T-helper 17 cell (primary cell): ENCODE data around the gene ARID4B. TPM values are rescaled to one million over a fixed set of nuclear protein-coding genes. Genes with fewer than 3 reads are reported as not detected.
"Not testable (repeated sequence)": the region's sequence is repeated elsewhere in the genome, so short reads cannot be mapped to it uniquely, and the experiment has no call there.

Experiments
- ATAC-seq: fragments of 150-1000 bp; cut with Tn5 transposase; 2 replicates; pipeline ENCODE4 v1.10.0; 2021; ENCODE audit warnings: mild to moderate bottlenecking, moderate library complexity
- DNase-seq, 3 donors: peaks; one replicate each; pipeline versions ENCODE4 v3.0.0 to v3.0.0-alpha.2; 2020 to 2021
- H3K9me3 ChIP-seq: one replicate; pipeline ENCODE4 v1.7.0; 2013; ENCODE audit warnings: low read length, mild to moderate bottlenecking; ENCODE audit not compliant: control insufficient read depth, poor library complexity, severe bottlenecking
- H3K27ac Mint-ChIP-seq: one replicate; pipeline ENCODE4 v1.8.0; 2022; ENCODE audit warnings: mild to moderate bottlenecking, moderate library complexity, mixed read lengths
- H3K27me3 Mint-ChIP-seq: one replicate; pipeline ENCODE4 v1.8.0; 2022; ENCODE audit warnings: mixed read lengths
- H3K36me3 Mint-ChIP-seq: one replicate; pipeline ENCODE4 v1.8.0; 2022; ENCODE audit warnings: low read depth, mixed read lengths
- H3K4me1 Mint-ChIP-seq: one replicate; pipeline ENCODE4 v1.8.0; 2022; ENCODE audit warnings: mild to moderate bottlenecking, mixed read lengths
- H3K4me3 Mint-ChIP-seq: one replicate; pipeline ENCODE4 v1.8.0; 2022; ENCODE audit warnings: mild to moderate bottlenecking, moderate library complexity, mixed read lengths
- total RNA-seq, 4 donors: library from RNA in 2 of 4; stranded (reverse) in 2 of 4; gene quantifications; one replicate each; pipeline ENCODE4 v1.2.3 and lab custom pipeline; 2022 to 2026

The ARID4B gene
- total RNA-seq, 2 donors from 2014 or later = 163 to 182 TPM

DNA sequence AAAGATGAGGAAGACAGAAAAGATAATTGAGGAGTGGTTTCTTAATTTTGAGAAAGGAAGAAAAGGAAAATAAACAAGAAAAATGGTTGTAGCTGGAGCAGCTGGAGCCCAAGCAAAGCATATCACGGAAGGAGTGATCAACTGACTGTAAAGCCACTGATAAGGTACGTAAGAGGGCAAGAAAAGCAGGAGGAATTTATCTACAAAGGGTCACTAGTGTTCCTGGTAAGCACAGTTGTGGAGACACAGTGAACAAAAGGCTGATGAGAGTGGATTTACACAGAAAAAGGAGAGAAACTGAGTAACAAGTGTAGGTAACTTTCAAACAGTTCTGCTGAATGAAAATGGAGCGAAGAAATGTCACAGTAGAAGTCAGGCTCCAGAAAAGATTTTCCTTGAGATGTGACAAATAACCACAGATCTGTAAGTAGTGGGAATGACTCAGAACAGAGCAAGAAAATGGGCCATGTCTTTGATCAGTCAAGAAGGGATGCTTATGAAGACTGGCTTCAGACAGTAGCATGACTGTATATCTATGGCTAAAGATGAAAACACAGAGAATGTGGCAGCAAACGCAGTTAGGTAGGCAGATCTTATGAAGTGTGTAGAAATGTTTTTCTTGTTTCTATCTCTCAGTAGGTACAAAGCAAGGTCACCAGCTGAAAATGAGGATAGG lies 121.3 kb downstream of the ARID4B start:
- peak; percentile 75 for ATAC-seq
- Mint-ChIP-seq H3K27ac (peak overlapping the region; percentile 97), H3K4me3 (peak overlapping the region; percentile 83)

DNA sequence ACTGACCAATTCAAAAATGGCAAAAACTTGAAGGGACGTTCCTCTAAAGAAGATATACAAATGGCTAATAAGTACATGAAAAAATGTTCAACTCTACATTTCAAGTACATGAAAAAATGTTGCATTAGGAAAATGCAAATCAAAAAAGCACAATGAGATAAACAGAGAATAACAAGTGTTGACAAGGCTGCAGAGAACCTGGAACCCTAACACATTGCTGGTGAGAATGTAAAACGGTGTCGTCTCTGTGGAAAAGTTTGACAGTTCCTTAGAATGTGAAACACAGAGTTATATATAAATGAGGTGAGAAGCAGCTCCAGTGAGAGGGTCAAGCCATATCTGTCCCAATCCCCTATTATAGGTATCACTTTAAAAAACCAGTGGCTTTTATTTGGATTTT lies 122.3 kb downstream of the ARID4B start:
- Mint-ChIP-seq H3K27me3 (no peaks in the 10 kb centered on the region), H3K4me1 (peaks cover 26% of the 10 kb centered on the region), H3K4me3 (peak overlapping the region; percentile 31), H3K36me3 (peaks cover 6% of the 10 kb centered on the region), H3K27ac (peak overlapping the region; percentile 97)
- ATAC-seq = no peak
- no peak for DNase-seq
- no peaks in the 10 kb centered on the region for H3K9me3 ChIP-seq

More for the DNA sequence above, 121.3 kb downstream of the ARID4B start:
- no peaks in the 10 kb centered on the region for H3K27me3 Mint-ChIP-seq
- H3K4me1 Mint-ChIP-seq = peaks cover 28% of the 10 kb centered on the region
- peaks cover 6% of the 10 kb centered on the region for H3K36me3 Mint-ChIP-seq
- H3K9me3 ChIP-seq = no peaks in the 10 kb centered on the region
- DNase-seq = no peak

DNA sequence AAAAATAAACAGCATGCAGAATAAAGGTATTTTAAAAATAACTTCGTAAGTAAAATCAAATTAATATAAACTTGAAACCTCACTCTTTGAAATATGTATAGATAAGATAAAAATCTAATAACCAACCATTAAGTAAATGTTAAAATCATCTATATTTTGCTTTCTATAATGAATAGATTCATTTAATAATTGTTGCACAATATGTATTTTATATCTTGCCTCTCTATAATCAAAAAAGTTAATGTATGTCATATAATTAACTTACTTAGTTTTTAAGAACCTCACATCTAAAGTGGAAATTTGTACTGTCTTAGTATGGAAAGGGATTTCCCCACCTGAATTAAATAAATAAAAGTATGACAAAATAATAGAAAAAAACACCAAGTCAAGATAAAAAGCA lies 124.6 kb downstream of the ARID4B start:
- DNase-seq (no peak), ATAC-seq (no peak)
- H3K9me3 ChIP-seq = no peaks in the 10 kb centered on the region
- H3K27ac Mint-ChIP-seq = no peak overlapping the region
- H3K4me3 Mint-ChIP-seq = no peak overlapping the region
- H3K27me3 Mint-ChIP-seq = no peaks in the 10 kb centered on the region
- peaks cover 31% of the 10 kb centered on the region for H3K4me1 Mint-ChIP-seq
- H3K36me3 Mint-ChIP-seq = peaks cover 10% of the 10 kb centered on the region

DNA sequence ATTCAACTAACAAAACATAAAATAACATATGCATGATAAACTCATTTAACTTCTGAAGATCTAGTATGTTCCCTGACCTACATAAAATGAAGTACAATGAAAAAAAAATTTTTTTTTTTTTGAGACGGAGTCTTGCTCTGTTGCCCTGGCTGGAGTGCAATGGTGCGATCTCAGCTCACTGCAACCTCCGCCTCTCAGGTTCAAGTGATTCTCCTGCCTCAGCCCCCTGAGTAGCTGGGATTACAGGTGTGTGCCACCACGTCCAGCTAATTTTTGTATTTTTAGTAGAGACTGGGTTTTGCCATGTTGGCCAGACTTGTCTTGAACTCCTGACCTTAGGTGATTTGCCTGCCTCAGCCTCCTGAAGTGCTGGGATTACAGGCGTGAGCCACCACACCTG lies 125.5 kb downstream of the ARID4B start:
- ATAC-seq, H3K4me3 Mint-ChIP-seq, H3K27me3 Mint-ChIP-seq, DNase-seq, H3K27ac Mint-ChIP-seq, H3K9me3 ChIP-seq: not testable (repeated sequence)
- Mint-ChIP-seq H3K36me3 (peaks cover 10% of the 10 kb centered on the region), H3K4me1 (peaks cover 29% of the 10 kb centered on the region)

DNA sequence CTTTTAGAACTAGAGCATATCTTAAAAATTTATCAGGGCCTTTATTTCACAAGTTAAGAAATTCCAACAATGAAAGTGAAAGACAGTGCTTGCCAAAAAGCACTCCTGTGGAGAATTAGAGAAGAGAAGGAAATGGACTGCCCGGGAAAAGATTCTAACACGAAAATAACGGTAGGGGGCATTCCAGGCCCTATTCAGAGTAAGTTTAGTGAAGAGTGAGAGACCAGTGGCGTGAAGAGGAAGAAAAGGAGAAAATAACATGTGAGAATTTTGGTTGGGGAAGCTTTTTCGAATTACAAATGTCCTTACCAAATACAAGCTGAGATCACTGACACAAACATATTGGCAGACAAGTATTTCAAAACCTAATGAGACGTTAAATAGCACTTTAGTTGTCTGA lies 128.5 kb downstream of the ARID4B start:
- peak overlapping the region; percentile 29 for H3K27ac Mint-ChIP-seq
- DNase-seq = no peak
- H3K9me3 ChIP-seq = no peaks in the 10 kb centered on the region
- H3K4me1 Mint-ChIP-seq = peaks cover 6% of the 10 kb centered on the region
- no peak for ATAC-seq
- H3K4me3 Mint-ChIP-seq = peak overlapping the region; percentile 57
- no peaks in the 10 kb centered on the region for H3K27me3 Mint-ChIP-seq
- peaks cover 4% of the 10 kb centered on the region for H3K36me3 Mint-ChIP-seq

DNA sequence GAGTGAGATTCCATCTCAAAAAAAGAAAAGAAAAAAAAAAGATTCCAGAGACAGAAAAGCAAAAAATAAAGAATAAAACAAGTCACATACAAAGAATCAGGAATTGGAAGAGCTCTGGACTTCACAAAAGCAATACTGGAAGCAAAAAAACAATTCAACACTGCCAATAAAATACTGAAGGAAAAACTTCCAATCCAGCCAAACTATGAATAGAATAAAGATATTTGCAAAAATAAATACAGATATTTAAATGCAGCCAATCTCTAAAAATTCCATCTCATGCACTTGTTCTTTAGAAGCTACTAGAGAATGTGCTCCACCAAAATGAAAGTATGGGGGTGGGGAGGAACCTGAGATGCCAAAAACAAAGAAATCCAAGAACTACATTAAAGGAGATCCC lies 137.5 kb downstream of the ARID4B start:
- peaks cover 10% of the 10 kb centered on the region for H3K4me1 Mint-ChIP-seq
- no peak overlapping the region for H3K4me3 Mint-ChIP-seq
- H3K9me3 ChIP-seq = no peaks in the 10 kb centered on the region
- H3K27me3 Mint-ChIP-seq = no peaks in the 10 kb centered on the region
- ATAC-seq (no peak), DNase-seq (no peak)
- no peaks in the 10 kb centered on the region for H3K36me3 Mint-ChIP-seq
- H3K27ac Mint-ChIP-seq = peak overlapping the region; percentile 85

DNA sequence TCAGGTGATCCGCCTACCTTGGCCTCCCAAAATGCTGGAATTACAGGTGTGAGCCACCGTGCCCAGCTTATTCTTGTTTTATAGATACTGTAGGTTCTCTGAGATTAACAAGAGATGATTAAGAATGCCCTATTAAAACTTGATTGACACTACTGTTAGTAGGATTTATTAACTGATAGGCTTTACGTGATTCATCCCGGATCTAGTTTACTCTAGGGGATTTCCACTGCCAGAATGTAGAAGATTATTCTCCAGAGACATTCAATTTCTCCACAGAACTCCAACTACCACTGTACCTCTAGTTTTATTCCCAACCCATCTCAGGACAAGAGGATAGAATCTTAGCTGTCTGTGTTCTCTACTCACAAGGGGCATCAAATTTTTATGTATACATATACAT lies 140.7 kb downstream of the ARID4B start:
- no peak for ATAC-seq
- H3K36me3 Mint-ChIP-seq = peaks cover 3% of the 10 kb centered on the region
- H3K4me1 Mint-ChIP-seq = peaks cover 19% of the 10 kb centered on the region
- H3K27me3 Mint-ChIP-seq = no peaks in the 10 kb centered on the region
- no peak overlapping the region for H3K4me3 Mint-ChIP-seq
- no peaks in the 10 kb centered on the region for H3K9me3 ChIP-seq
- H3K27ac Mint-ChIP-seq = peak overlapping the region; percentile 88
- no peak for DNase-seq

DNA sequence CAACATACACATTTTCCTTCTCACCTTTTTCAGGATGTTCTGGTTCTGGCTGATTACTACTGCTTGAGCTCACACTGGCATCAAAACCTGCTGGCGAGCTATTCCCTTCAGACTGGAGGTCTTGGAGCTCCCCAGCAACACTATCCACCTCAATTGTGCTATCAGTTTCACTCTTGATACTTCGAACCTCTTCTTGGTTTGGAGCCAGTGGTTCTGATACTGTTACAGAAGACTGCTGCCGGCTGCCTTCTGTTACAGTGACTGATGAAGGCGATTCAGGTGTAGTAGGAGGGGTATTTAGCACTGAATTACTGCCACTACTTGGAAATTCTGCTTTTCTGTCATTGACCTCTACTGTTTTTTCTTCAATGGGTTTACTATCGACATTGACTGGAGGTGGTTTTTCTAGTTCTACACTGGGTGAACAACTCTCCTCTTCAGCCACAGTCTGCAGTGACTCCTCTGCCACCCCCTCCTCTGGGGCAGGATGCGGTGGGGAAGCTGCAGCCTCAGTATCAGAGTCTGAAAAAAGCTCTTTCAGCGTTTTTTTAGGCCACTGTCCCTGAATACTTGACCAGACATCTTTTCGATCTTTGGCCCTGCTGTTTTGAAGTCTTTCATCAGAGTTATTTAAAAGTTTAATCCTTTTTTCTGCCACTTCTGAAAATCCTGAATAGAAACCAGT lies 146.3 kb downstream of the ARID4B start:
- no peaks in the 10 kb centered on the region for H3K9me3 ChIP-seq
- H3K27ac Mint-ChIP-seq = no peak overlapping the region
- H3K36me3 Mint-ChIP-seq = peaks cover 6% of the 10 kb centered on the region
- peaks cover 16% of the 10 kb centered on the region for H3K4me1 Mint-ChIP-seq
- ATAC-seq (peak; percentile 59), DNase-seq (no peak)
- H3K27me3 Mint-ChIP-seq = no peaks in the 10 kb centered on the region
- H3K4me3 Mint-ChIP-seq = no peak overlapping the region

DNA sequence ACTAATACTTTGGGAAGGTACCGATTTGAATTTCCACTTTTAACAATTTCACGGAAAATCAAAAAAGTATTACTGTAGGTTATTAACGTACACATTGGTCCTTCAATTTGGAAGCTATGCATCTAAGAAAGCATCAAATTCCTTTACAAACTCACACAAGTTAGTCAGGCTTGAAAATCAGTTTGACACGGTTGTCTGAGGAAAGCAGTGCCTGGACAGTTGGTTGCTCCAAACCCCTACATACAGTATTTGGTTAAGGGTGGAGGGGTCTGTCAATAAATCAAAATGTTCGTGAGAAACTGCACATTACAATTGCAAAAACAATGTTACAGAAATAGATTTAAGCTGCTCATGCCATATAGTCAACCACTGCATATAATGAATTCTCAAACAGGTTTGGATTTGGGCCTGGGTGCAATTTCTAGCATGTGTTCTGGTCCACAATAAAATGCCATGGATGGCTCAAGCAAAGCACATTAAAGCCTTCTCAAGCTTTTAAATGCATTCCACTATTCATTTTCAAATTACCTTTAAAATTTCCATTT lies 147.0 kb downstream of the ARID4B start:
- DNase-seq = no peak
- H3K4me3 Mint-ChIP-seq = no peak overlapping the region
- peaks cover 16% of the 10 kb centered on the region for H3K4me1 Mint-ChIP-seq
- no peak for ATAC-seq
- H3K27ac Mint-ChIP-seq = no peak overlapping the region
- H3K27me3 Mint-ChIP-seq = no peaks in the 10 kb centered on the region
- no peaks in the 10 kb centered on the region for H3K9me3 ChIP-seq
- H3K36me3 Mint-ChIP-seq = peaks cover 6% of the 10 kb centered on the region

DNA sequence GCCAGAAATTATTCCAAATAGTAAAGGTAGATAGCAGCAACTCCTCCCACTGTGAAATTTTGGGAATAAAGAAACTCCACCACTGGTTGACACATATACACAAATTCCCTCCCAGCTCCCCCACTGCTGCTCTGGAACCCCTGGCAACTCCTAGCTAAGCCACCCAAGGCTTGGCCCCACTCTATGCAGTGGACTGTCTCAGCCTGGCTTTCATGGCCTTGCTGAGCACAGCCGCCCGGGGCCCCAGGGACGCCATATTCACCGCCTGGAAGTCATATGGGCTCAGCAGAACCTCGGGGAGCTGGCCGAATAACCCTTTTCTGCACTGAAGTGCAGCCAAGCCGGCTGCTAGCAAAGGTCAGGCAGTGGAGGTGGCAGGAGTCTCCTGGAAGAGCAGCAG lies 151.5 kb downstream of the ARID4B start:
- no peaks in the 10 kb centered on the region for H3K27me3 Mint-ChIP-seq

DNA sequence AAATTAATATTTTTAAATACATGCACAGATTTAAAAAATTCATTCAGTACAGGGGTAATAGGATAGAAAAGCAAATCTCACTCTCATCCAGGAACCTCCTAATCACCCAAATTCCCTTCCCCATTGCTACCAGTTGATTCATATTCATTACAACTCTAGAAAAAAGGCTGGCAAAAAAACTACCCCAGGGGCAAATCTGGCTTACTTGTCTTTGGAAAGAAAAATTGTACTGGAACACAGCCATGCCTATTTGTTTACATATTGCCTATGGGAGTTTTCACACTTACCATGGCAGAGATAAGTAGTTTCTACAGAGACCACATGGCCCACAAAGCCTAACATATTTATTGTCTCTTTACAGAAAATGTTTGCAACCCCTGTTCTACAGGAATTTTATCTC lies 158.0 kb downstream of the ARID4B start:
- H3K4me3 Mint-ChIP-seq = no peak overlapping the region
- DNase-seq (no peak), ATAC-seq (no peak)
- H3K36me3 Mint-ChIP-seq = peaks cover 2% of the 10 kb centered on the region
- H3K27me3 Mint-ChIP-seq = no peaks in the 10 kb centered on the region
- H3K9me3 ChIP-seq = no peaks in the 10 kb centered on the region
- H3K4me1 Mint-ChIP-seq = peaks cover 4% of the 10 kb centered on the region
- H3K27ac Mint-ChIP-seq = no peak overlapping the region

More for the DNA sequence above, 151.5 kb downstream of the ARID4B start:
- no peak for DNase-seq
- H3K9me3 ChIP-seq = no peaks in the 10 kb centered on the region
- Mint-ChIP-seq H3K27ac (no peak overlapping the region), H3K4me1 (no peaks in the 10 kb centered on the region), H3K4me3 (no peak overlapping the region), H3K36me3 (no peaks in the 10 kb centered on the region)
- ATAC-seq = no peak

DNA sequence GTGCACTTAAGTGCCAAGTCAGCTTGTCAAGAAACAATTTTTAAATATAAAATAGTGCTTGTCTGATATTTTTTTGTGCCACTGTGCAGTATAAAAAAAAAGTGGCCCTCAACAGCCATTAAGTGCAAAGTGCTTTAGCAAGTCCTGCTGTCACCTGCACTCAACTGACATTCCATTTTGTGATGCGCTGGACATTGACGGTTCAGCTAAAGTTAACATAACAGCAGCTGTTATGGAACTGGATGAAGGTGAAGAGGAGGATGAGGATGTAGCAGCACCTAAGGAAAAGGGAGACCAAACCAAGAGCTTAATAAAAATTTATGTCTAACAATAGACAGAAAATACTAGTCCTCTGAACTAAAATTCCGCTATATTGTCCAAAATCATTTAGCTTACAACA lies 159.6 kb downstream of the ARID4B start:
- no peaks in the 10 kb centered on the region for H3K9me3 ChIP-seq
- H3K4me1 Mint-ChIP-seq = peaks cover 4% of the 10 kb centered on the region
- no peak for ATAC-seq
- no peaks in the 10 kb centered on the region for H3K27me3 Mint-ChIP-seq
- no peak overlapping the region for H3K27ac Mint-ChIP-seq
- no peak for DNase-seq
- no peak overlapping the region for H3K4me3 Mint-ChIP-seq
- H3K36me3 Mint-ChIP-seq = peaks cover 2% of the 10 kb centered on the region

DNA sequence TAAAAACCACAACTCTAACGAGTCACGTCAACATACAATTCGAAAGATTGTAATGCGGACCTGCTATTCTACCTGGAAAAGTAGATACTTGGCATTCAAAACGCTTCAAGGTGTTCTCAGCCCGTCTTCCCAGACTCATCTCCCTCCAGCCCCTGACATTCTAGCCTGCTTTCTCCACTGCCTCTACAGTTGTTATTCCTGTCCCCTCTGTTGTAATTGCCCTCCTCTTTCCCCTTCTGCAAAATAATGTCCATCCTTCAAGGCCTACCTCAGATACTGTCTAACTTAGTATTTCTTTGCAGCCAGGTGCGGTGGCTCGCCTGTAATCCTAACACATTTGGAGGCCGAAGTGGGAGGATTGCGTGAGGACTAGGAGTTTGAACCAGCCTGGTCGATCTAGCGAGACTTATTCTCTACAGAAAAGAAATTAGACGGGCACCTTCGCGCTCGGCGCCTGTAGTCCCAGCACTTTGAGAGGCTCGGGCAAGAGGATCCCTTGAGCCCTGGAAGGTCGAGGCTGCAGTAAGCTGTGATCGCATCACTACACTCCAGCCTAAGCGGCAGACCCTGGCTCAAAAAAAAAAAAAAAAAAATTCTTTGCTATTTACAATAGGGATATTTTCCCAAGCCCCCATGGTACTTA lies 166.2 kb downstream of the ARID4B start:
- peaks cover 19% of the 10 kb centered on the region for H3K4me1 Mint-ChIP-seq
- no peak for ATAC-seq

More for the DNA sequence above, 166.2 kb downstream of the ARID4B start:
- DNase-seq = no peak
- no peak overlapping the region for H3K27ac Mint-ChIP-seq
- H3K4me3 Mint-ChIP-seq = peak overlapping the region; percentile 98
- H3K27me3 Mint-ChIP-seq = no peaks in the 10 kb centered on the region
- no peaks in the 10 kb centered on the region for H3K9me3 ChIP-seq
- peaks cover 3% of the 10 kb centered on the region for H3K36me3 Mint-ChIP-seq
